HG03060 (cell line): ENCODE measurements around the gene MBOAT2.

Source experiments
- ATAC-seq: cut with Tn5 transposase; IDR thresholded peaks from one replicate; pipeline ENCODE4 v1.9.1; 2021; ENCODE audit warnings: low read depth, moderate number of reproducible peaks; ENCODE audit not compliant: unreplicated experiment

MBOAT2 gene

GRCh38 chr2:9018534-9018933 is 15.1 kb upstream of the MBOAT2 start:
- ATAC-seq = no peak

GRCh38 chr2:9018109-9018508 is 14.6 kb upstream of the MBOAT2 start:
- ATAC-seq = no peak

GRCh38 chr2:9017411-9017810 is 13.9 kb upstream of the MBOAT2 start:
- no peak for ATAC-seq

GRCh38 chr2:9015998-9016397 is 12.5 kb upstream of the MBOAT2 start:
- no peak for ATAC-seq

- ATAC-seq = no peak
These were observed 9.9 kb upstream of the MBOAT2 start for GRCh38 chr2:9013403-9013802.

- ATAC-seq = no peak
These were observed 7.4 kb upstream of the MBOAT2 start for GRCh38 chr2:9010866-9011265.

- ATAC-seq = no peak
These were observed 5.6 kb upstream of the MBOAT2 start for GRCh38 chr2:9008951-9009664.

GRCh38 chr2:9006368-9006767 is 2.9 kb upstream of the MBOAT2 start:
- ATAC-seq = no peak

- ATAC-seq = no peak
These were observed 1.1 kb upstream of the MBOAT2 start for GRCh38 chr2:9004338-9005204.

- ATAC-seq = no peak
These were observed 193 bp downstream of the MBOAT2 start for GRCh38 chr2:9003366-9003615.

- ATAC-seq = no peak
These were observed 683 bp downstream of the MBOAT2 start for GRCh38 chr2:9002637-9003365.

GRCh38 chr2:9002313-9002636 is 1.2 kb downstream of the MBOAT2 start:
- no peak for ATAC-seq

GRCh38 chr2:9001778-9002177 is 1.7 kb downstream of the MBOAT2 start:
- ATAC-seq = no peak

GRCh38 chr2:9001229-9001628 is 2.3 kb downstream of the MBOAT2 start:
- no peak for ATAC-seq

GRCh38 chr2:9000442-9000841 is 3.0 kb downstream of the MBOAT2 start:
- ATAC-seq = no peak

- no peak for ATAC-seq
These were observed 3.7 kb downstream of the MBOAT2 start for GRCh38 chr2:8999797-9000196.

- no peak for ATAC-seq
These were observed 4.4 kb downstream of the MBOAT2 start for GRCh38 chr2:8999102-8999446.

GRCh38 chr2:8998418-8999101 is 4.9 kb downstream of the MBOAT2 start:
- ATAC-seq = no peak

GRCh38 chr2:8997631-8998030 is 5.9 kb downstream of the MBOAT2 start:
- ATAC-seq = no peak

GRCh38 chr2:8997108-8997507 is 6.4 kb downstream of the MBOAT2 start:
- ATAC-seq = no peak

- no peak for ATAC-seq
These were observed 7.5 kb downstream of the MBOAT2 start for GRCh38 chr2:8996006-8996405.
